K562 (cell line): ENCODE results near the gene HMX3. TPM values are rescaled to one million over a fixed set of nuclear protein-coding genes. Genes with fewer than 3 reads are reported as not detected.

Experiments
- ELF2 ChIP-seq: fragments of 250-450 bp; sonication (Bioruptor Pico); IDR thresholded peaks from 2 replicates; pipeline ENCODE4 v1.5.0; 2021; ENCODE audit warnings: mild to moderate bottlenecking
- EP400 ChIP-seq: fragments of 450-650 bp; IDR thresholded peaks from 2 replicates; pipeline ENCODE4 v1.6.1; 2017; ENCODE audit warnings: antibody characterized with exemption, mild to moderate bottlenecking, moderate library complexity
- FOXJ3 ChIP-seq: sonication (generic); formaldehyde crosslinking; IDR thresholded peaks from 2 replicates; pipeline ENCODE4 v1.4.0; 2020; ENCODE audit warnings: mild to moderate bottlenecking, missing genetic modification reagents
- GATAD2B ChIP-seq: fragments of 450-650 bp; IDR thresholded peaks from 2 replicates; pipeline ENCODE4 v1.6.1; 2017; ENCODE audit warnings: mild to moderate bottlenecking, borderline replicate concordance
- KDM1A ChIP-seq, 2 experiments: fragments of 450-650 bp; IDR thresholded peaks; 2 replicates each; pipeline ENCODE4 v1.6.1; 2016; ENCODE audit warnings: mild to moderate bottlenecking in 2 of 2
- MAFG ChIP-seq: fragments of 450-650 bp; conservative IDR thresholded peaks from 2 replicates; pipeline ENCODE4 v1.6.1; 2016; ENCODE audit warnings: missing genetic modification characterization, missing compliant biosample characterization
- MECOM ChIP-seq: fragments of 250-450 bp; sonication (Bioruptor Pico); IDR thresholded peaks from 2 replicates; pipeline ENCODE4 v1.8.0; 2022; ENCODE audit warnings: inconsistent platforms
- POLR2AphosphoS2 ChIP-seq: IDR thresholded peaks from 2 replicates; pipeline ENCODE4 v1.6.1; 2012; ENCODE audit warnings: low read length, improper control_type of control experiment
- RAD21 ChIP-seq, 2 experiments: fragments of 250-450 bp in 1 of 2; fragments of 450-650 bp in 1 of 2; sonication (Bioruptor Pico) in 1 of 2; formaldehyde crosslinking in 1 of 2; IDR thresholded peaks in 1 of 2; conservative IDR thresholded peaks in 1 of 2; 2 replicates each; pipeline versions ENCODE4 v1.4.0 to v1.8.0; 2020 to 2022; ENCODE audit warnings: mild to moderate bottlenecking in 2 of 2, moderate library complexity in 1 of 2
- THRAP3 ChIP-seq: fragments of 450-650 bp; IDR thresholded peaks from 2 replicates; pipeline ENCODE4 v1.6.1; 2016; ENCODE audit warnings: mild to moderate bottlenecking, inconsistent platforms, borderline replicate concordance
- XRCC5 ChIP-seq: fragments of 200-400 bp; formaldehyde crosslinking; IDR thresholded peaks from 2 replicates; pipeline ENCODE4 v1.6.1; 2017; ENCODE audit warnings: low read depth, mild to moderate bottlenecking, low read length
- ZNF766 ChIP-seq: fragments of 200-800 bp; sonication (Bioruptor generic); conservative IDR thresholded peaks from 2 replicates; pipeline ENCODE4 v1.6.1; 2016; ENCODE audit warnings: missing genetic modification characterization, missing compliant biosample characterization
- polyA plus RNA-seq, 8 experiments: library from polyadenylated mRNA; depleted of rRNA in 4 of 8; stranded (reverse) in 5 of 8; unstranded in 3 of 8; fragments of >200 nt; fragmentation: Nextera tagmentation in 2 of 8; fragmentation: Illumina TruSeq in 1 of 8; extraction: Ambion mirVana in 2 of 8; extraction: Trizol in 1 of 8; gene quantifications; 2 replicates each; pipeline versions ENCODE4 v1.2.1 to v1.2.3, GENCODE V29; 2011 to 2014; ENCODE audit warnings: inconsistent platforms in 1 of 8, missing spikeins in 1 of 8
- total RNA-seq, 7 experiments: library from RNA; depleted of rRNA in 6 of 7; stranded (reverse); fragments of >200 nt in 6 of 7; fragmentation: Illumina TruSeq in 2 of 7; extraction: Trizol in 2 of 7; gene quantifications; 2 replicates each; pipeline versions ENCODE4 v1.2.1 to v1.2.3, GENCODE V29; 2011 to 2021; ENCODE audit warnings: low replicate concordance in 1 of 7
- TF ChIP-seq, protein P1 (sequence below), 2 experiments: fragments of 450-650 bp; IDR thresholded peaks; 2 replicates each; pipeline ENCODE4 v1.6.1; 2018; ENCODE audit warnings: mild to moderate bottlenecking in 2 of 2, low read depth in 1 of 2; ENCODE audit not compliant: partially characterized antibody in 2 of 2
- TF ChIP-seq, protein P2 (sequence below): fragments of 250-450 bp; sonication (Bioruptor Pico); IDR thresholded peaks from 2 replicates; pipeline ENCODE4 v1.4.0; 2020
- TF ChIP-seq, protein P3 (sequence below): fragments of 450-650 bp; IDR thresholded peaks from 2 replicates; pipeline ENCODE4 v1.6.1; 2014; ENCODE audit warnings: low read depth, mild to moderate bottlenecking, moderate library complexity, borderline replicate concordance
- TF ChIP-seq, protein P4 (sequence below): sonication (generic); IDR thresholded peaks from 2 replicates; pipeline ENCODE4 v1.6.1; 2016

The HMX3 gene
- total and polyA plus RNA-seq, 9 of the 15 experiments (the other 6 are each of a cell fraction or from before 2014, with no cell fraction given): 0.55 to 43.5 (median 7.4) TPM; not detected in 2

DNA sequence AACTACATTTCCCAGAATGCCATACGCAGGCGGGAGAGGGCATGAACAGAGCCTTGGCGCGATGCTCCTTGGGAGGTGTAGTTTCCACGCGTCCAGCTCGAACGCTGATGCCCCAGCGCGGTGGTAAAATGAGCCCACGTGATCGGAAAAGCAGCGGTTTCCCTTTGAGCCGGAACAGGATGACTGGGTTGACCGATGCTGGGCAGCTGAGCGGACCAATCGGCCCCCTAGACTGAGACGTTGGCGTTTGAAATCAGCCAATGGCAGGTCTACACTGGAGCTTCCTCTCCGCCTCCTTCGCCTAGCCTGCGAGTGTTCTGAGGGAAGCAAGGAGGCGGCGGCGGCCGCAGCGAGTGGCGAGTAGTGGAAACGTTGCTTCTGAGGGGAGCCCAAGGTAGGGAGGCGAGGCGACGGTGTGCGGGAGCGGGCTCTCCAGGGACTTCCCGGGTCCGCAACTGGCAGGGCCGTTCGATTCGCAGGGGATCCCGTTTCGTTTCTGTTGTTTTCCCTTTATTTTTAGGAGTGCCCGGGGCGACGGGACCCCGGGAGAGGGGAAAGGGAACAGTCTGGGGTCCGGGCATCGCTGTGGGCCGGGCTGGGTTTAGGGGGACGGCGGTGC, 18.4 kb downstream of the HMX3 start, which contains the start of gene BUB3 (continued):
- TF ChIP-seq, protein P1, sequence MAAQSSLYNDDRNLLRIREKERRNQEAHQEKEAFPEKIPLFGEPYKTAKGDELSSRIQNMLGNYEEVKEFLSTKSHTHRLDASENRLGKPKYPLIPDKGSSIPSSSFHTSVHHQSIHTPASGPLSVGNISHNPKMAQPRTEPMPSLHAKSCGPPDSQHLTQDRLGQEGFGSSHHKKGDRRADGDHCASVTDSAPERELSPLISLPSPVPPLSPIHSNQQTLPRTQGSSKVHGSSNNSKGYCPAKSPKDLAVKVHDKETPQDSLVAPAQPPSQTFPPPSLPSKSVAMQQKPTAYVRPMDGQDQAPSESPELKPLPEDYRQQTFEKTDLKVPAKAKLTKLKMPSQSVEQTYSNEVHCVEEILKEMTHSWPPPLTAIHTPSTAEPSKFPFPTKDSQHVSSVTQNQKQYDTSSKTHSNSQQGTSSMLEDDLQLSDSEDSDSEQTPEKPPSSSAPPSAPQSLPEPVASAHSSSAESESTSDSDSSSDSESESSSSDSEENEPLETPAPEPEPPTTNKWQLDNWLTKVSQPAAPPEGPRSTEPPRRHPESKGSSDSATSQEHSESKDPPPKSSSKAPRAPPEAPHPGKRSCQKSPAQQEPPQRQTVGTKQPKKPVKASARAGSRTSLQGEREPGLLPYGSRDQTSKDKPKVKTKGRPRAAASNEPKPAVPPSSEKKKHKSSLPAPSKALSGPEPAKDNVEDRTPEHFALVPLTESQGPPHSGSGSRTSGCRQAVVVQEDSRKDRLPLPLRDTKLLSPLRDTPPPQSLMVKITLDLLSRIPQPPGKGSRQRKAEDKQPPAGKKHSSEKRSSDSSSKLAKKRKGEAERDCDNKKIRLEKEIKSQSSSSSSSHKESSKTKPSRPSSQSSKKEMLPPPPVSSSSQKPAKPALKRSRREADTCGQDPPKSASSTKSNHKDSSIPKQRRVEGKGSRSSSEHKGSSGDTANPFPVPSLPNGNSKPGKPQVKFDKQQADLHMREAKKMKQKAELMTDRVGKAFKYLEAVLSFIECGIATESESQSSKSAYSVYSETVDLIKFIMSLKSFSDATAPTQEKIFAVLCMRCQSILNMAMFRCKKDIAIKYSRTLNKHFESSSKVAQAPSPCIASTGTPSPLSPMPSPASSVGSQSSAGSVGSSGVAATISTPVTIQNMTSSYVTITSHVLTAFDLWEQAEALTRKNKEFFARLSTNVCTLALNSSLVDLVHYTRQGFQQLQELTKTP (IDR thresholded peaks at IDR 0.05; ENCODE audit: low read depth in 1 of 2, partially characterized antibody in 2 of 2): peak in 1 of 2 experiments; percentile 98
- no peak for TF ChIP-seq XRCC5
- TF ChIP-seq, protein P2, sequence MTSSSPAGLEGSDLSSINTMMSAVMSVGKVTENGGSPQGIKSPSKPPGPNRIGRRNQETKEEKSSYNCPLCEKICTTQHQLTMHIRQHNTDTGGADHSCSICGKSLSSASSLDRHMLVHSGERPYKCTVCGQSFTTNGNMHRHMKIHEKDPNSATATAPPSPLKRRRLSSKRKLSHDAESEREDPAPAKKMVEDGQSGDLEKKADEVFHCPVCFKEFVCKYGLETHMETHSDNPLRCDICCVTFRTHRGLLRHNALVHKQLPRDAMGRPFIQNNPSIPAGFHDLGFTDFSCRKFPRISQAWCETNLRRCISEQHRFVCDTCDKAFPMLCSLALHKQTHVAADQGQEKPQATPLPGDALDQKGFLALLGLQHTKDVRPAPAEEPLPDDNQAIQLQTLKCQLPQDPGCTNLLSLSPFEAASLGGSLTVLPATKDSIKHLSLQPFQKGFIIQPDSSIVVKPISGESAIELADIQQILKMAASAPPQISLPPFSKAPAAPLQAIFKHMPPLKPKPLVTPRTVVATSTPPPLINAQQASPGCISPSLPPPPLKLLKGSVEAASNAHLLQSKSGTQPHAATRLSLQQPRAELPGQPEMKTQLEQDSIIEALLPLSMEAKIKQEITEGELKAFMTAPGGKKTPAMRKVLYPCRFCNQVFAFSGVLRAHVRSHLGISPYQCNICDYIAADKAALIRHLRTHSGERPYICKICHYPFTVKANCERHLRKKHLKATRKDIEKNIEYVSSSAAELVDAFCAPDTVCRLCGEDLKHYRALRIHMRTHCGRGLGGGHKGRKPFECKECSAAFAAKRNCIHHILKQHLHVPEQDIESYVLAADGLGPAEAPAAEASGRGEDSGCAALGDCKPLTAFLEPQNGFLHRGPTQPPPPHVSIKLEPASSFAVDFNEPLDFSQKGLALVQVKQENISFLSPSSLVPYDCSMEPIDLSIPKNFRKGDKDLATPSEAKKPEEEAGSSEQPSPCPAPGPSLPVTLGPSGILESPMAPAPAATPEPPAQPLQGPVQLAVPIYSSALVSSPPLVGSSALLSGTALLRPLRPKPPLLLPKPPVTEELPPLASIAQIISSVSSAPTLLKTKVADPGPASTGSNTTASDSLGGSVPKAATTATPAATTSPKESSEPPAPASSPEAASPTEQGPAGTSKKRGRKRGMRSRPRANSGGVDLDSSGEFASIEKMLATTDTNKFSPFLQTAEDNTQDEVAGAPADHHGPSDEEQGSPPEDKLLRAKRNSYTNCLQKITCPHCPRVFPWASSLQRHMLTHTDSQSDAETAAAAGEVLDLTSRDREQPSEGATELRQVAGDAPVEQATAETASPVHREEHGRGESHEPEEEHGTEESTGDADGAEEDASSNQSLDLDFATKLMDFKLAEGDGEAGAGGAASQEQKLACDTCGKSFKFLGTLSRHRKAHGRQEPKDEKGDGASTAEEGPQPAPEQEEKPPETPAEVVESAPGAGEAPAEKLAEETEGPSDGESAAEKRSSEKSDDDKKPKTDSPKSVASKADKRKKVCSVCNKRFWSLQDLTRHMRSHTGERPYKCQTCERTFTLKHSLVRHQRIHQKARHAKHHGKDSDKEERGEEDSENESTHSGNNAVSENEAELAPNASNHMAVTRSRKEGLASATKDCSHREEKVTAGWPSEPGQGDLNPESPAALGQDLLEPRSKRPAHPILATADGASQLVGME: no peak
- no peak for TF ChIP-seq MAFG
- no peak for TF ChIP-seq RAD21 (CRISPR knock-in tag; conservative IDR thresholded peaks at IDR 0.05 in 1 of 2, IDR thresholded peaks at IDR 0.05 in 1 of 2)
- TF ChIP-seq THRAP3: no peak
- TF ChIP-seq KDM1A (IDR thresholded peaks at IDR 0.05): no peak
- TF ChIP-seq, protein P3, sequence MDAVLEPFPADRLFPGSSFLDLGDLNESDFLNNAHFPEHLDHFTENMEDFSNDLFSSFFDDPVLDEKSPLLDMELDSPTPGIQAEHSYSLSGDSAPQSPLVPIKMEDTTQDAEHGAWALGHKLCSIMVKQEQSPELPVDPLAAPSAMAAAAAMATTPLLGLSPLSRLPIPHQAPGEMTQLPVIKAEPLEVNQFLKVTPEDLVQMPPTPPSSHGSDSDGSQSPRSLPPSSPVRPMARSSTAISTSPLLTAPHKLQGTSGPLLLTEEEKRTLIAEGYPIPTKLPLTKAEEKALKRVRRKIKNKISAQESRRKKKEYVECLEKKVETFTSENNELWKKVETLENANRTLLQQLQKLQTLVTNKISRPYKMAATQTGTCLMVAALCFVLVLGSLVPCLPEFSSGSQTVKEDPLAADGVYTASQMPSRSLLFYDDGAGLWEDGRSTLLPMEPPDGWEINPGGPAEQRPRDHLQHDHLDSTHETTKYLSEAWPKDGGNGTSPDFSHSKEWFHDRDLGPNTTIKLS: peak; percentile 89
- no peak for TF ChIP-seq POLR2AphosphoS2
- peak; percentile 87 for TF ChIP-seq EP400
- no peak for TF ChIP-seq MECOM (CRISPR knock-in tag)
- peak; percentile 93 for TF ChIP-seq ZNF766
- TF ChIP-seq FOXJ3 (CRISPR knock-in tag): no peak
- no peak for TF ChIP-seq ELF2 (CRISPR knock-in tag)
- no peak for TF ChIP-seq GATAD2B
- TF ChIP-seq, protein P4, sequence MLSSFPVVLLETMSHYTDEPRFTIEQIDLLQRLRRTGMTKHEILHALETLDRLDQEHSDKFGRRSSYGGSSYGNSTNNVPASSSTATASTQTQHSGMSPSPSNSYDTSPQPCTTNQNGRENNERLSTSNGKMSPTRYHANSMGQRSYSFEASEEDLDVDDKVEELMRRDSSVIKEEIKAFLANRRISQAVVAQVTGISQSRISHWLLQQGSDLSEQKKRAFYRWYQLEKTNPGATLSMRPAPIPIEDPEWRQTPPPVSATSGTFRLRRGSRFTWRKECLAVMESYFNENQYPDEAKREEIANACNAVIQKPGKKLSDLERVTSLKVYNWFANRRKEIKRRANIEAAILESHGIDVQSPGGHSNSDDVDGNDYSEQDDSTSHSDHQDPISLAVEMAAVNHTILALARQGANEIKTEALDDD: no peak
